HFFc6 (cell line): ENCODE results near the gene SPATA20. TPM values are rescaled to one million over a fixed set of nuclear protein-coding genes. Genes with fewer than 3 reads are reported as not detected.

Experiments used
- DNase-seq: peaks from one replicate; pipeline ENCODE4 v3.0.0-alpha.2; 2018
- H3K27ac Mint-ChIP-seq: 2 replicates; pipeline ENCODE4 v1.8.0; 2020; ENCODE audit warnings: mild to moderate bottlenecking, mixed read lengths
- H3K27me3 Mint-ChIP-seq: 2 replicates; pipeline ENCODE4 v1.8.0; 2021; ENCODE audit warnings: mild to moderate bottlenecking, moderate library complexity, mixed read lengths; ENCODE audit not compliant: insufficient read depth
- H3K36me3 Mint-ChIP-seq: 2 replicates; pipeline ENCODE4 v1.8.0; 2021; ENCODE audit warnings: low read depth, mixed read lengths
- H3K4me1 Mint-ChIP-seq: 2 replicates; pipeline ENCODE4 v1.8.0; 2020; ENCODE audit warnings: low read depth, mixed read lengths
- H3K4me3 Mint-ChIP-seq: 2 replicates; pipeline ENCODE4 v1.8.0; 2020; ENCODE audit warnings: mild to moderate bottlenecking, moderate library complexity, mixed read lengths
- H3K9me3 Mint-ChIP-seq: 2 replicates; pipeline ENCODE4 v1.8.0; 2020; ENCODE audit warnings: mild to moderate bottlenecking, mixed read lengths
- total RNA-seq, 6 experiments: library from RNA; stranded (reverse); fragmentation: NEBNext Ultra II Directional; extraction: Animal tissue kit (Norgen Biotek cat#: 25700); gene quantifications; 2 replicates in 1 of 6; 3 replicates in 5 of 6; pipeline ENCODE4 v1.2.3, GENCODE V29; 2021
- TF ChIP-seq, protein P1 (sequence below): fragments of 200-600 bp; sonication (generic); IDR thresholded peaks from 2 replicates; pipeline ENCODE4 v1.5.0; 2021; ENCODE audit warnings: antibody characterized with exemption, mild to moderate bottlenecking

SPATA20 gene
- total RNA-seq, 6 experiments from 2014 or later, result 53.4 to 71.2 (median 62.6) TPM

- Mint-ChIP-seq H3K27ac (no peak overlapping the region), H3K4me1 (peaks cover 15% of the 10 kb centered on the region), H3K36me3 (no peaks in the 10 kb centered on the region), H3K9me3 (no peaks in the 10 kb centered on the region), H3K4me3 (no peak overlapping the region), H3K27me3 (peaks cover 14% of the 10 kb centered on the region)
- TF ChIP-seq, protein P1, sequence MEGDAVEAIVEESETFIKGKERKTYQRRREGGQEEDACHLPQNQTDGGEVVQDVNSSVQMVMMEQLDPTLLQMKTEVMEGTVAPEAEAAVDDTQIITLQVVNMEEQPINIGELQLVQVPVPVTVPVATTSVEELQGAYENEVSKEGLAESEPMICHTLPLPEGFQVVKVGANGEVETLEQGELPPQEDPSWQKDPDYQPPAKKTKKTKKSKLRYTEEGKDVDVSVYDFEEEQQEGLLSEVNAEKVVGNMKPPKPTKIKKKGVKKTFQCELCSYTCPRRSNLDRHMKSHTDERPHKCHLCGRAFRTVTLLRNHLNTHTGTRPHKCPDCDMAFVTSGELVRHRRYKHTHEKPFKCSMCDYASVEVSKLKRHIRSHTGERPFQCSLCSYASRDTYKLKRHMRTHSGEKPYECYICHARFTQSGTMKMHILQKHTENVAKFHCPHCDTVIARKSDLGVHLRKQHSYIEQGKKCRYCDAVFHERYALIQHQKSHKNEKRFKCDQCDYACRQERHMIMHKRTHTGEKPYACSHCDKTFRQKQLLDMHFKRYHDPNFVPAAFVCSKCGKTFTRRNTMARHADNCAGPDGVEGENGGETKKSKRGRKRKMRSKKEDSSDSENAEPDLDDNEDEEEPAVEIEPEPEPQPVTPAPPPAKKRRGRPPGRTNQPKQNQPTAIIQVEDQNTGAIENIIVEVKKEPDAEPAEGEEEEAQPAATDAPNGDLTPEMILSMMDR, result no peak
- DNase-seq, result no peak
These were observed 46.3 kb downstream of the SPATA20 start for GRCh38 chr17:50593321-50593720.

DNA sequence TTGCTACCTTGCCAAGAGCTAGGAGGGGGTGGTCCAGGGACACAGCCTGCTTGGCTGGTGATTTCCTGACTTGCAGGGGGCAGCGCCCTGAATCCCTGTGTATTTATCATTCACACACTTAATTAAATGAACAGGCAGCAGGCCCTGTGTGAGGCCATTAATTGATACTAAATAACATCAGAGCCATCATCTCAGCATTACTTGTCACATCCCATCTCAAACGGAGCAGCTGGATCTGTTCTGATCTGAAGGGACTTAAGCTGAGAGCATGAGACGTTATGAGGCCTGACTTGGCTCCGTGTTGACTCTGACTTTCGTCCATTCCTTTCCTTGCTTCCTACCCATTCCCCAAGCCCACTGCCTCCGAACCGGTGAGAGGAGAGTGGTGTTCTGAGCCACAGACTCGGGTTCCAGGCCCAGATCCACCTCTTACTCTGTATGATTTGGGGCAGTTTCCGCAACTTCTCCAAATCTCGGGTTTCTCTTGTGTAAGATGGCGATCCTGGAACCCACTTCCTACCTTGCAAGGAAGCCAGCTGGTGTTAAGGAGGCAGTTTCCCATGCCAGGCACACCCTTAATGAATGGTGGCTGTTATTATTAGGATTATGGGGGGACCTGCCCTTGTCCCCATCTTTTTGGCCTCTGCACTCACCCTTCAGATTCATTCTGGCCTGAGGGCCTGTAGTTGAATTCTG, 47.3 kb downstream of the SPATA20 start:
- H3K4me3 Mint-ChIP-seq, result no peak overlapping the region
- H3K36me3 Mint-ChIP-seq, result no peaks in the 10 kb centered on the region
- no peak overlapping the region for H3K27ac Mint-ChIP-seq
- no peaks in the 10 kb centered on the region for H3K9me3 Mint-ChIP-seq
- no peak for DNase-seq
- peaks cover 6% of the 10 kb centered on the region for H3K4me1 Mint-ChIP-seq
- H3K27me3 Mint-ChIP-seq, result peaks cover 14% of the 10 kb centered on the region
- TF ChIP-seq, protein P1, result no peak

- Mint-ChIP-seq H3K4me3 (no peak overlapping the region), H3K4me1 (peaks cover under 1% of the 10 kb centered on the region; the same call in 1 of the 2 replicates), H3K9me3 (no peaks in the 10 kb centered on the region), H3K27me3 (peaks cover 14% of the 10 kb centered on the region), H3K36me3 (no peaks in the 10 kb centered on the region), H3K27ac (no peak overlapping the region)
- DNase-seq, result no peak
- TF ChIP-seq, protein P1, result no peak
These were observed 47.9 kb downstream of the SPATA20 start for GRCh38 chr17:50594892-50595291.

DNA sequence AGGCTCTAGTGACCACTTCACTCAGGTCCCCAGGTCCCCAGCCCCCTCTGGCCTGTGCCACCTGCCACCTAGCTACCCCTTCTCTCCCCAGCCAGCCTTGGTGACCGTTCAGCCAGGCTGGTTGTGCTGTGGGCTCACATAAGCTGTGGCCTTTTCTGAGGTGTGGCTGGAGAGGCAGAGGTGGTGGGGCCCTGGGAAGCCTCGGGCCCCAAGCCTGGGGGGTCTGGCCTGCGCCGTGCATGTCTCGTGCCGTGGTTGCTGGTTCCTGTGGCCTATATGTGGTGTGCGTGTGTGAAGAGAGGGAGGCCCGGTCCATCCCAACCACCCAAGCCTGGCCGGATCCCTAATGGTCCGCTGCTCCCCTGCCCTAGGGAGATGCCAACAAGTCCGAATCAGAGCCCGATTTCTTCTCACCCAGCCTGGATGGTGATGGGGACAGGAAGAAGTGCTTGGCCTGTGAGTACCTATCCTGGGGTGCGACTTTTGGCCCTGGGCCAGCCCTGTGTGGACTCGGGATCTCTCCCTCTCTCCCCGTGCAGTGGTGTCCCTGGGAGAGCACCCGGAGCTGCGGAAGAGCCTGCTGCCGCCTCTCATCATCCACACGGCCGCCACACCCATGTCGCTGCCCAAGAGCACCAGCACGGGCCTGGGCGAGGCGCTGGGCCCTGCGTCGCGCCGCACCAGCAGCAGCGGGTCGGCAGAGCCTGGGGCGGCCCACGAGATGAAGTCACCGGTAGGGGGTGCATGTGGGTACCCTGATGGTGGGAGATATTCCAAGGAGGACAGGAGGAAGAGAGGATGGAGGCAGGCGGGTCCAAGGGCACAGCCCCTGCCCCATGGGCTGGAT, 49.4 kb downstream of the SPATA20 start:
- TF ChIP-seq, protein P1, result peak; percentile 62
- Mint-ChIP-seq H3K27me3 (peaks cover 19% of the 10 kb centered on the region), H3K4me3 (no peak overlapping the region), H3K4me1 (no peaks in the 10 kb centered on the region), H3K9me3 (no peaks in the 10 kb centered on the region), H3K27ac (no peak overlapping the region), H3K36me3 (no peaks in the 10 kb centered on the region)
- DNase-seq, result no peak

DNA sequence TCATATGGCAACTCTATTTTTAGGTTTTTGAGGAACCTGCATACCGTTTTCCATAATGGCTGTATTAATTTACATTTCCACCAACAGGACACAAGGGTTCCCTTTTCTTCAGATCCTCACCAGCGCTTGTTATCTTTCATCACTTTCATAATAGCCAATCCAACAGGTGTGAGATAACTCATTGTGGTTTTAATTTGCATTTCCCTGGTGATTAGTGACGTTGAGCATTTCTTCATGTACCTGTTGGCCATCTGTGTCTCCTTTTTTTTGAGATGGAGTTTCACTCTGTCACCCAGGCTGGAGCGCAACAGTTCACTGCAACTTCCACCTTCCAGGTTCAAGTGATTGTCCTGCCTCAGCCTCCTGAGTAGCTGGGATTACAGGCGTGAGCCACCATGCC, 51.5 kb downstream of the SPATA20 start:
- no peaks in the 10 kb centered on the region for H3K9me3 Mint-ChIP-seq
- TF ChIP-seq, protein P1, result no peak
- no peak for DNase-seq
- H3K27ac Mint-ChIP-seq, result no peak overlapping the region
- no peaks in the 10 kb centered on the region for H3K36me3 Mint-ChIP-seq
- no peak overlapping the region for H3K4me3 Mint-ChIP-seq
- no peaks in the 10 kb centered on the region for H3K4me1 Mint-ChIP-seq
- peaks cover 19% of the 10 kb centered on the region for H3K27me3 Mint-ChIP-seq
